MV-4-11 (cell line): ENCODE results near the gene TDG.
"Not testable (repeated sequence)": the region's sequence is repeated elsewhere in the genome, so short reads cannot be mapped to it uniquely, and the experiment has no call there.

Experiments
- DNase-seq: peaks from one replicate; lab custom pipeline; 2025; lab: John Stamatoyannopoulos, UW

The TDG gene

DNA sequence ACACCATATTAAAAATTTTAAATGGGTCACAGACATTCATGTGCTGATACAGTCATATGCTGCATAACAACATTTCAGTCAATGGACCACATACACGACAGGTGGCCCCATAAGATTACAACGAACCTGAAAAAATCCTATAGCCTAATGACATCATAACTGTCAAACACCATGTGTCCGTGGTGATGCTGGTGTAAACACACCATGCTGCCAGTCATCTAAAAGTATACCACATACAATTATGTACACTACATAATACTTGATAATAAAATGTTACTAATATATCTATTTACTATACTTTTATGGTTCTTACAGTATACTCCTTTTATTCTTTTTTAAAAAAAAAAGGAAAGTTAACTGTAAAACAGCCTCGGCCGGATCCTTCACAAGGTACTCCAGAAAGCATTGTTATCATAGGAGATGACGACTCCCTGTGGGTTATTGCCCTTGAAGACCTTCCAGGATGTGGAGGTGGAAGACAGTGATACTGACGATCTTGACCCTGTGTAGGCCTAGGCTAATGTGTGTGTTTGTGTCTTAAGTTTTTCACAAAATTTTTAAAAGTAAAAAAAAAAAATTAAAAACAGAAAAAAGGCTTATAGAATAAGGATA is 5.0 kb upstream of the TDG start:
- no peak for DNase-seq

- peak; percentile 23 for DNase-seq
These were observed 3.2 kb upstream of the TDG start for GRCh38 chr12:103962493-103962892.

DNA sequence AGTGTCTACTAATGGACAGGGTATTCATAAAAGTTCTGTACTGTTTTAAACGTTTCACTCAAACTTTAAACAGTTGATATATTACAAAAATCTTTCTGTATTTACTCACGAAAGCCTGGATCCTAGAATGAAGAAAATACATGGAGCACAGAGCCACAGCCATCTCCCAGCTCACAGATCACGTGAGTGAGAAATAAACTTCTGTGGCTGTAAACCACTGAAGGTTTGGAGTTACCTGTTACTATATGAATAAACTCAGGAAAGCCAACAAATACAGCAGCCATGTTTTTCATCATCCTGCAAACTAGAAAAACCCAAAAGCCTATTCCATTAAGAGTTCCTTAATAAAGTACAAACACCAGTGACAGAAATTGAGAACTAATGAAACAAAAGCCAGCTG is 867 bp upstream of the TDG start:
- no peak for DNase-seq

DNA sequence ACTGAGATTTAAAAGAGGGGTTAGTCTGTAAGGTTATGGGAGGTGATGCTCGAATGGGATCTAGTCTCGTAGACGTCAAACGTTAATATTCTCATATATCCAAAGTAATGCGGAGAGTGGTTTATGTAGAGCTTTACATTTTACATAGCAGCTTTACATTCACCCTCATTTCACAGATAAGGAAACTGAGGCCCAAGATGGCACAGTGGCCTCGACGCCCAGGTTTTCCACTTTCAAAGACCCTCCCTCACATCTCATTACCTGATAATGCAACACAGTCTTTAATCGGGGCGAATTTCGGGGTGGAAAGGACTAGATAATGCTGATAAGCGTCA is 450 bp upstream of the TDG start:
- DNase-seq: no peak

GRCh38 chr12:103966736-103967135 is 1.1 kb downstream of the TDG start:
- DNase-seq: no peak

DNA sequence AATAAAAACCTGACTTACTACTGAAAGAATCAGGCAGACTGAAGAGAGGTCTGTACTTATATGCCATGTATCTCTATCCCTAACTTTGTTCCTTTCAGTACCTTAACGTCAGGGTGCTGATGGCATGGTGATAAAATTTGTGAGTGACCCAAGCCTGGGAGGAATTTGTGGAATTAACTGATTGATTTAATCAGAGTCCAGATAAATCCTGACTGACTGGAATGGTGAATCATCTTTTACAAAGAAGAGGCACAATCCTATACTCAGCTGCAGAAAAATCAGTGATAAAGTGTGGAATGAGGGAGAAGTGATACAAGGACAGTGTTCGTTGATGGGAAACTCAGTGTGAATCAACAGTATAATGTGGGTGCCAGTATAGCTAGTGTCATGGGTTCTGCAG is 3.7 kb downstream of the TDG start:
- DNase-seq: no peak

DNA sequence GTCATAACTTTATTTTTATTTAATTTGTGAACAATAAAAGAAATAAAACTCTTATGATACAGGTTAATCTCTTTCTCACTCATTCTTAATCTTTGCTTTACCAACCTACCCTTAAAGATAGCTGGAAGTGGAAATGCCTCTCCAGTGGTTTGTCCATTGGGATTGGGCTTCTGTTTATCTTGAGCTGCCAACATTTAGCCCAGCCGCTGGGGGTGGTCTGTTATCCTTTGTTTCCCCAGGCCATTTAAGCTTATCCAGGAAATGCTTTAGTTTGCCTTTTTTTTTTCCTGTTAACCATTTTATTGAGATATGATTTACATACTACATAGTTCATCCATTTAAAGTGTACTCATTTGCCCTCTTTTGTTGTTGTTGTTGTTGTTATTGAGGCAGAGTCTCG is 8.2 kb downstream of the TDG start:
- no peak for DNase-seq

DNA sequence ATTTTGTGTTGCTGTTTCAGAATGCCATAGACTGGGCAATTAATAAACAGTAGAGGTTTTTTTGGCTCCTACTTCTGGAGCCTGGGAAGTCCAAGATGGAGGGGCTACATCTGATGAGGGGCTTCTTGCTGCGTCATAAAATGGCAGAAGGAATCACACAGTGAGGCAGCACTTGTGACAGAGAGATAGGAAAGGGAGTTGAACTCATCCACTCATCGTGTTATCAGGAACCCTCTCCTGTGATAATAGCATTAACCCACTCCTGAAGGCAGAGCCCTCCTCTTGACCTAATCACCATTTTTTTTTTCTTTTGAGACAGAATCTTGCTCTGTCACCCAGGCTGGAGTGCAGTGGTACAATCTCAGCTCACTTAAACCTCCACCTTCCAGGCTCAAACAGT is 9.7 kb downstream of the TDG start:
- DNase-seq: no peak

DNA sequence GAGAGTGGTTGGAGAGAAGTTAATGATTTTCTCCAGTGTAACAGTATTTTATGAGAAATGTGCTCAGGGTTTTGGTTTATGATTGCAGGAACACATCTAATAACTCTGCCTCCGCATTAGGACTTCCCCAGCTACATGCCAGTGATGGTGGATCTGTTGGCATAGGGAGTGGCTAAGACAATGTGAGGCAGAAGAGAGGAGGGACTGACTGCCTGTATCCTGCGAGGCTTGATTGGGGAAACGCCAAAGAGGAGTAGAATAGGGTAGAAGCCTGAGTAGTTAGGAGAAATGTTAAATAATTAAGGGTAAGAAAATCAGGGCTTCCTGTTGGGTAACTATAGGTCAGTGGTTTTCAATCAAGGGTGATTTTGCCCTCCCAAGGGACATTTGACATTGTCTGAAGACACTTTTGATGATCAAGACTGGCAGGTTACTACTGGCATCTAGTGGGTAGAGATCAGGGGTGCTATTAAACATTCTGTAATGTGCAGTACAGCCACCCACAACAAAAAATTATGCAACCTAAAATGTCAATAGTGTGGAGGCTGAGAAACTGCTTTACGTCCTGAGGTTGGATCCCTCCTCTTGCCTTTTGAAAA is 12.8 kb downstream of the TDG start:
- no peak for DNase-seq

DNA sequence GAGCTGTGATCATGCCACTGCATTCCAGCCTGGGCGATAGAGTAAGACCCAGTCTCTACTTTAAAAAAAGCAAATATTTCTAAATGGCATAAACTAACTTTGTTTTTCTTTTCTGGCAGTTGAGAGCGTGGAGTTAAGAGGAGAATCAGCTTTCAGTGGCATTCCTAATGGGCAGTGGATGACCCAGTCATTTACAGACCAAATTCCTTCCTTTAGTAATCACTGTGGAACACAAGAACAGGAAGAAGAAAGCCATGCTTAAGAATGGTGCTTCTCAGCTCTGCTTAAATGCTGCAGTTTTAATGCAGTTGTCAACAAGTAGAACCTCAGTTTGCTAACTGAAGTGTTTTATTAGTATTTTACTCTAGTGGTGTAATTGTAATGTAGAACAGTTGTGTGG is 21.2 kb downstream of the TDG start:
- no peak for DNase-seq

DNA sequence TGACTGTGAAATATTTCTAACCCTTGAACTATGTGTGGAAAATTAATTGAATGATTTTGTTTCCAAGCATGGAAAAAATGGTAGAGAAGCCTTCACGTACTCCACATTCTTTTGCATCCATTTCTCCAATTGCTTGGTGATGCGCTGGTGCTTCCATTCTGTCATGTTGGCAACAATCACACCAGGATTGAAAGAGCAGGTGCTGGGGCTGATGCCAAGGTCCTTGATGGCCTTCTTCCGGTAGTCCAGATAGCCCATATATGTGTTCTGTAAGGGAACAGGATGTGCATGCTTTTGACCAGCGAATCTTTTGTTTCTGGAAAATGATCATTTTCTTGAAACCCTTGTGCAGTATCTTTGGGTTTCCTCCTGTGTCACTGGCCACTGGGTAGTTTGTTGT is 28.6 kb downstream of the TDG start:
- DNase-seq: no peak

GRCh38 chr12:103996595-103996994 is 30.9 kb downstream of the TDG start:
- DNase-seq: no peak

- no peak for DNase-seq
These were observed 31.7 kb downstream of the TDG start for GRCh38 chr12:103997286-103997900.

GRCh38 chr12:103998976-103999375 is 33.3 kb downstream of the TDG start:
- DNase-seq: no peak

GRCh38 chr12:104000807-104001434 is 35.2 kb downstream of the TDG start:
- DNase-seq: no peak

DNA sequence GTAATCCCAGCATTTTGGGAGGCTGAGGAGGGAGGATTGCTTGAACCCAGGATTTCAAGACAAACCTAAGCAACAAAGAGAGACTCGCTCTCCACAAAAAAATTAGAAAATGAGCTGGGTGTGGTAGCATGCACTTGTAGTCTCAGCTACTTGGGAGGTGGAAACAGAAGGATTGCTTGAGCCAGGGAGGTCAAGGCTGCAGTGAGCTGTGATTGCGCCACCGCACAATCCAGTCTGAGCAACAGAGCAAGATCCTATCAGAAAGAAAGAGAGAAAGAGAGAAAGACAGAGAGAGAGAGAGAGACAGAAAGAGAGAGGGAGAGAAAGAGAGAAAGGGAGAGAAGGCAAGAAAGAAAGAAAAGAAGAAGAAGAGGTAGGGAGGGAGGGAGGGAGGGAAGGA is 37.0 kb downstream of the TDG start:
- DNase-seq: no peak

- no peak for DNase-seq
These were observed 37.9 kb downstream of the TDG start for GRCh38 chr12:104003596-104003995.

GRCh38 chr12:104006929-104007328 is 41.3 kb downstream of the TDG start:
- DNase-seq: no peak

GRCh38 chr12:104010121-104010520 is 44.4 kb downstream of the TDG start:
- no peak for DNase-seq

DNA sequence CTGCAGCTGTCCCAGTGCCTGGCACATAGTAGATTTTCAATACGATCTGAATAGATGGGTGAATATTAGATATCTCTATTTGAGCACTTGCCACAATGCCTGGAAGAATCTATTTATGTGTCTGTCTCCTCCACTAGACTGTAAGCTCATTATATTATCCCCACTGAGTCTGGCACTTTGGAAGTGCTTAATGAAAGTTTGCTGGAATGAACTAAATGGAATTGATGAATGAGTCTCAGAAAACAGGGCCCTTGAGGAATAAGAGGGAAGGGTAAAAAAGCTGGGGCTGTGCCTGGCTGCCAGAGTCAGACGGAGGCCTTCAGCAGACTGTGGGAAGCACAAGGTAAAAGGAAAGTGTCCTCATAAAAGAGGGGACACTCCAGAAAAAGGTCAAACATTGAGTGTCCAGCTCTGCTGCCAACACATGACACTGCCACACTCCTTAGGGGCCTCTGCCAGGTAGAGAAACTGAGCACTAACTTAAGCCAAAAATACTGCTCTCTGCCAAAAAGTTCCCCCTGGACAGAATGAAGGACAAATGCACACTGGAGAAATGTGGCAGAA is 45.0 kb downstream of the TDG start:
- no peak for DNase-seq

DNA sequence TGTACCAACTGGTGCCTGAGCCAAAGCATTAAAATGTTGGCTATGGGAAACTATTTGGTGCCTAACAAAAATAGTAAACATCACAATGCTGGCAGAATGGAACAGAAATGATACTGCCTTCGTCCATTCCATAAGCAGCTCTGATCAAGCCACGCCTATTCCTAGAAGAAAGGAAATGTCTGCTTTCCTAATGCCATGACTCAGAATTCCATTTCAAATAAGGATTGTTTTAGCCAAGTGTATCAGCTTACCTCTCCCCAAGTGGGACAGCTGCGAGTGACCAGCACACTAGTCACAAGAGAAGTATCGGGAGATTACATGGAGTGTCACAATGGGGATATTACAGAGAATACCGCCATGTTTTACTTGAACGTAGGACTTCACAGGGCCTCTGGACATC is 45.6 kb downstream of the TDG start:
- DNase-seq: no peak

DNA sequence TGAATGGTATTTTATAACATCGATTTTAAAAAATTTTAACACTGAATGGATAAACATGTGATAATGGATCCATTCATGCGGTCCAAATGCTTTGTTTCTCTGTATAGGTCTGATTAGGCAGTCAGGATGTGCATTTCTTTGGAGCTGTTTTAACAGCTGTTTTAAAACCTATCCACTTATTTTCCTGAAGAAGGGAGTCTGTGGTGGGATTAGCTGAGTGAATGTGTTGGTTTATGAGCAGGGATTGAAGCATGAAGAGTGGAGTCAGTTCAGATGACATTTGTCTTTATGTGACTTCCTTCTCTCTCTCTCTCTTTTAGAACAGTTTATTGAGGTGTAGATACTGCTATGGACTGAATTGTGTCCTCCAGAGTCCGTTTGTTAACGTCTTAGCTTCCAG is 46.7 kb downstream of the TDG start:
- DNase-seq: no peak

DNA sequence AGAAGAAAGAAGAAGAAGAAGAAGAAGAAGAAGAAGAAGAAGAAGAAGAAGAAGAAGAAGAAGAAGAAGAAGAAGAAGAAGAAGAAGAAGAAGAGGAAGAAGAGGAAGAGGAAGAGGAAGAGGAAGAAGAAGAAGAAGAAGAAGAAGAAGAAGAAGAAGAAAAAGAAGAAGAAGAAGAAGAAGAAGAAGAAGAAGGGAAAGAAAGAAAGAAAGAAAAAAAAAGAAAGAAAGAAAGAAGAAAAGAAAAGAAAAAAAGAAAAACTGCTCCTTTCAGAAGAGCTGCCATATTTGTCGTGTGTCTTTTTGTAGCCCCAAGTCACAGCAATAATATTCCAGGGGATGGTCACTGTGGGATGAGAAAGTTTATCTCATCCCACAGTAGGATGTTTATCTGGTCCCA is 56.2 kb downstream of the TDG start:
- not testable (repeated sequence) for DNase-seq
